NB4 (cell line): Measurements from ENCODE around the gene TOMT.
A peak's percentile ranks its signal among the peaks of the same experiment; 100 is the strongest.

Experiments
- DNase-seq: peaks from one replicate; pipeline ENCODE4 v3.0.0; 2010; ENCODE audit warnings: low read depth
- H3K4me3 ChIP-seq: one replicate; pipeline ENCODE4 v1.5.1; 2011; ENCODE audit warnings: mild to moderate bottlenecking, low read depth, low read length, moderate library complexity
- CTCF ChIP-seq: IDR thresholded peaks from one replicate; pipeline ENCODE4 v1.5.1; 2012; ENCODE audit warnings: low read depth, low read length
- MYC ChIP-seq: IDR thresholded peaks from 2 replicates; pipeline ENCODE4 v1.6.1; 2011; ENCODE audit warnings: low read depth, low read length
- POLR2A ChIP-seq: IDR thresholded peaks from 2 replicates; pipeline ENCODE4 v1.6.1; 2011; ENCODE audit warnings: mild to moderate bottlenecking; ENCODE audit not compliant: insufficient read length; ENCODE audit errors: extremely low read depth
- TF ChIP-seq, protein P1 (sequence below): IDR thresholded peaks from 2 replicates; pipeline ENCODE4 v1.6.1; 2011; ENCODE audit warnings: low read depth, low read length

Gene TOMT

GRCh38 chr11:72067676-72068075, 38.0 kb upstream of the TOMT start:
- TF ChIP-seq MYC (no peak), CTCF (no peak), POLR2A (no peak)
- TF ChIP-seq, protein P1, sequence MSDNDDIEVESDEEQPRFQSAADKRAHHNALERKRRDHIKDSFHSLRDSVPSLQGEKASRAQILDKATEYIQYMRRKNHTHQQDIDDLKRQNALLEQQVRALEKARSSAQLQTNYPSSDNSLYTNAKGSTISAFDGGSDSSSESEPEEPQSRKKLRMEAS: no peak
- H3K4me3 ChIP-seq: no peak overlapping the region
- DNase-seq: no peak

- TF ChIP-seq CTCF (no peak), MYC (no peak), POLR2A (no peak)
- TF ChIP-seq, protein P1: no peak
- peak overlapping the region; percentile 16 for H3K4me3 ChIP-seq
- DNase-seq: peak; percentile 28
These were observed 36.5 kb upstream of the TOMT start for GRCh38 chr11:72069200-72069599.

DNA sequence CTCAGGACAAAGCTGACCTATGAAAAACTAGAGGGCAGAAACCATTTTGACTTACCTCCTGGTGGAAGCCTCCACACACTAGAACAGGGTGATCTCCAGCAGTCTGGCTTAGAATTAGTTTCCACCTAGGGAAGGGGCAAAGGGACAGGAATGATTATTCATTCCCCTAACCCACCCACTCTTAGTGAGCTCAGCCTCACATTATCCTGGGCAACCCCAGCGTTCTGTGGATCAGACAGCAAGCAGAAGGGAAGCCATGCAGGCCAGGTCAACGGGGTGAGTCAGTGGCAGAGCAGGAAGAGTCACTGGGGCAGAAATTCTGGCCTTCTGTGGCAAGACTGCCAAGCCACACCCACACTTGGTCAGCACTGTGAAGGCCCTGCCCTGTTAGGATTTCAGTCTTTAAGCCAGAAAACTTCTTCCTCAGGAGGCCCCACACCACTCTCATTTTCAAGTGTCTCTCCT, 35.9 kb upstream of the TOMT start:
- TF ChIP-seq MYC: no peak
- no peak for TF ChIP-seq CTCF
- no peak for TF ChIP-seq POLR2A
- TF ChIP-seq, protein P1: no peak
- peak; percentile 84 for DNase-seq
- peak overlapping the region; percentile 16 for H3K4me3 ChIP-seq

DNA sequence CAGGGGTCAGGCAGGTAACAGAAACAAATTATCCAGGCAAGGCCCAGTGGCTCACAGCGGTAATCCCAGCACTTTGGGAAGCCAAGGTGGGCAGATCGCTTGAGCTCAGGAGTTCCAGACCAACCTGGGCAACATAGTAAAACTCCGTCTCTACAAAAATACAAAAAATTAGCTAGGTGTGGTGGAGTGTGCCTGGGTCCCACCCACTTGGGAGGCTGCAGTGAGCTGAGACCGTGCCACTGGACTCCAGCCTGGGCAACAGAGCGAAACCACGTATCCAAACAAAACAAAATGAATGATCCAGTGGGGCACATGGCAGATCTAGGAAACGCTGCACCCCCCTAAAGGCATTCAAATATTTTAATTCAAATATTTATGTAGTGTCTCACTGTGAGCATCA, 35.2 kb upstream of the TOMT start:
- H3K4me3 ChIP-seq: no peak overlapping the region
- TF ChIP-seq CTCF (no peak), POLR2A (no peak), MYC (no peak)
- TF ChIP-seq, protein P1: no peak

DNA sequence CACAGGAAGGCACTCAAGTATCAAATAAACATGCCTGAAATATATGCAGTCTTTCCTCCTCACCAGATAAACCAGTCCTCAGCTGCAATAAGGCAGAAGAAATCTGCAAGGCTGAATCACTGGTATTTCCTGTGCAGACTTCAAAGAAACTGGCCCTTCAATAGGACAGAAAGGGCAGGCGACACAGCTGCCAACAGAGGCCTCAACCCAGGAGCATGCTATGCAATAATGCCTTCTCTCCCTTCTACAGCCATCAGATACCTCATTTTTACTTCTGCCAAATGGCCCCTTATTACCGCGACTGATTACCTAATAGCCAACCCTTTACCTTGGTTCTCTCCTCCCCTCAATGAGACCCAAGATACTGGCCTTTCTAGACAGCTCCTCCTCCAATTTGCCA, 33.4 kb upstream of the TOMT start:
- H3K4me3 ChIP-seq: no peak overlapping the region
- DNase-seq: peak; percentile 41
- no peak for TF ChIP-seq MYC
- TF ChIP-seq POLR2A: no peak
- TF ChIP-seq, protein P1: no peak

More for the DNA sequence above, 35.2 kb upstream of the TOMT start:
- no peak for DNase-seq

GRCh38 chr11:72075109-72075508, 30.6 kb upstream of the TOMT start:
- peak; percentile 68 for DNase-seq

More at GRCh38 chr11:72075109-72075508, 30.6 kb upstream of the TOMT start:
- TF ChIP-seq MYC: no peak
- peak; percentile 61 for TF ChIP-seq CTCF
- TF ChIP-seq, protein P1: no peak
- no peak for TF ChIP-seq POLR2A
- no peak overlapping the region for H3K4me3 ChIP-seq
